ENCODE measurements around the gene UCK2. TPM values are rescaled to one million over a fixed set of nuclear protein-coding genes. Genes with fewer than 3 reads are reported as not detected.

UCK2 gene
- total and polyA plus RNA-seq, 12 donors, result 6.7 to 36.4 (median 11.3) TPM

- DNase-seq (no peak), ATAC-seq (peak in 2 of 8 donors; percentile 25 to 37)
- 60% methylated on average over 5 of the region's 5 CpGs for WGBS, 2 donors
- intact Hi-C loops (cut with DNase I), result no loop called here
- no peaks in the 10 kb centered on the region for H3K27me3 ChIP-seq
- H3K27ac ChIP-seq, result peak overlapping the region in 3 of 10 donors; percentile 9 to 26 (median 24)
- H3K4me1 ChIP-seq, result peaks cover 5 to 44% (median 26%) of the 10 kb centered on the region in 9 donors
- H3K9me3 ChIP-seq, result no peaks in the 10 kb centered on the region
- no peak overlapping the region for H3K4me3 ChIP-seq
- H3K36me3 ChIP-seq, result no peaks in the 10 kb centered on the region
- no peak for TF ChIP-seq CTCF (IDR thresholded peaks at IDR 0.05)
Observed at GRCh38 chr1:165884690-165885304, 57.4 kb downstream of the UCK2 start.

- Histone ChIP-seq H3K9me3 (no peaks in the 10 kb centered on the region), H3K27ac (peak overlapping the region in 1 of 10 donors; percentile 26), H3K27me3 (no peaks in the 10 kb centered on the region), H3K36me3 (no peaks in the 10 kb centered on the region), H3K4me3 (no peak overlapping the region), H3K4me1 (peaks cover 5 to 49% (median 28%) of the 10 kb centered on the region in 9 donors)
- intact Hi-C loops (cut with DNase I), result no loop called here
- no peak for ATAC-seq
- no peak for DNase-seq
- no peak for TF ChIP-seq CTCF (IDR thresholded peaks at IDR 0.05)
- 92 to 93% methylated on average over 3 of the region's 3 CpGs for WGBS, 2 donors
Observed at GRCh38 chr1:165885305-165885694, 57.9 kb downstream of the UCK2 start.

GRCh38 chr1:165886193-165886592 is 58.8 kb downstream of the UCK2 start:
- H3K9me3 ChIP-seq, result no peaks in the 10 kb centered on the region
- H3K36me3 ChIP-seq, result peaks cover 0 to 5% (median 0%) of the 10 kb centered on the region in 9 donors
- H3K27me3 ChIP-seq, result no peaks in the 10 kb centered on the region
- no peak overlapping the region for H3K27ac ChIP-seq
- TF ChIP-seq CTCF (IDR thresholded peaks at IDR 0.05), result no peak
- H3K4me1 ChIP-seq, result peaks cover 9 to 57% (median 32%) of the 10 kb centered on the region in 9 donors
- WGBS, 2 donors, result 93 to 94% methylated on average over 2 of the region's 2 CpGs
- DNase-seq (no peak), ATAC-seq (no peak)
- intact Hi-C loops (cut with DNase I), result no loop called here
- H3K4me3 ChIP-seq, result no peak overlapping the region

GRCh38 chr1:165886983-165887382 is 59.6 kb downstream of the UCK2 start:
- TF ChIP-seq CTCF (IDR thresholded peaks at IDR 0.05), result no peak
- Histone ChIP-seq H3K27ac (no peak overlapping the region), H3K4me1 (peaks cover 9 to 55% (median 28%) of the 10 kb centered on the region in 9 donors), H3K36me3 (peaks cover 0 to 13% (median 0%) of the 10 kb centered on the region in 9 donors), H3K4me3 (no peak overlapping the region), H3K27me3 (no peaks in the 10 kb centered on the region), H3K9me3 (no peaks in the 10 kb centered on the region)
- ATAC-seq (no peak), DNase-seq (no peak)
- WGBS, 2 donors, result 93 to 99% methylated on average over 2 of the region's 2 CpGs
- intact Hi-C loops (cut with DNase I), result no loop called here

All from heart right ventricle (tissue), 16 donors.